H1 (cell line): ENCODE results near the gene CPTP. TPM values are rescaled to one million over a fixed set of nuclear protein-coding genes. Genes with fewer than 3 reads are reported as not detected.

ENCODE experiments used
- SP1 ChIP-seq: IDR thresholded peaks from 2 replicates; pipeline ENCODE4 v1.6.1; 2011; ENCODE audit warnings: low read depth, low read length
- SP4 ChIP-seq: IDR thresholded peaks from 2 replicates; pipeline ENCODE4 v1.6.1; 2012; ENCODE audit warnings: low read length, inconsistent platforms
- polyA plus RNA-seq, 7 experiments: library from polyadenylated mRNA; depleted of rRNA in 3 of 7; stranded (reverse) in 5 of 7; unstranded in 2 of 7; fragments of >200 nt in 5 of 7; fragments of 200-250 nt in 2 of 7; gene quantifications; 1 replicate in 5 of 7; 2 replicates in 1 of 7; 4 replicates in 1 of 7; pipeline versions ENCODE4 v1.2.1 to v1.2.3, GENCODE V29; 2011 to 2013; ENCODE audit warnings: missing spikeins in 2 of 7, mixed read lengths in 2 of 7
- total RNA-seq: library from RNA; stranded (reverse); fragmentation: NEBNext Ultra II Directional; extraction: Animal tissue kit (Norgen Biotek cat#: 25700); gene quantifications from 2 replicates; pipeline ENCODE4 v1.2.1, GENCODE V29; 2021

CPTP gene
- total and polyA plus RNA-seq, 2 of the 8 experiments (the other 6 are each of a cell fraction or from before 2014, with no cell fraction given), result 8.1 to 10.6 TPM

DNA sequence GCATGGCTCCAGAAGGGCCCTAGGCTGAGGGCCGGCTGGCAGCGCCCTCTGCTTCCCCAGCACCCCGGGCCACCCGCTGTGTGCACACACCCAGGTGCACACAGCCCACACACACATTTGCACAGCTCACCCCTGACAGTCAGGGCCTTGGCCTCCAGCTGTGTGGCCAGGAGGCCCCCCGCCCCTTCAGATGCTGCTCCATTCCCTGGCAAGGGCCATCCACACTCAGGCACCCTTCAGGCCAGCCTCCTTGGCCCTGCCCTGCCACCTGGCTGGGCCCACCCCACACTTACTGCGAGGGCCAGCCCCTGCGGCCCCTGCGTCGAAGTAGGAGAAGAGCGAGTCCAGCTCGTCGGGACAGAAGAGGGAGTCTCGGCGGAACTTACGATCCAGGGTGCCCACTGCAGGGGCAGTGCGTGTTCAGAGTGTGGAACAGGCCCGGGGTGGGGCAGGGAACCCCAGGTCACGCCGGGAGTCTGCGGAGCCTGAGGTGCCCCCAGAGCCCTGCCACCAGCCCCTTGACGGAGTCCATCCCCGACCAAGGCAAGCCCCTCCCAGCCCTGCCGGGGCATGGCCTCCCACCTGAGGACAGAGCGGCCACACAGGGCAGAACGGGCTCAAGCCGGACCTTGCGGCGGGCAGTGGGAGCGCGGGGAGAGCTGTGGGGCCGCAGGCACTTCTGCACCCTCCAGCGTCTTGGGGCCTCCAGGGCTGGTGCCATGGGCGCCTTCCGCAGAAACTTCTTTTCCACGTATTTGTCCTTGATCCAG is 29.3 kb upstream of the CPTP start (continued):
- TF ChIP-seq SP1, result no peak
- no peak for TF ChIP-seq SP4
